ENCODE measurements around the gene EDAR.

EDAR gene

GRCh38 chr2:108908713-108909070, 80.3 kb downstream of the EDAR start:
- no peak for DNase-seq (ENCODE audit: low spot score)

- no peak for DNase-seq (ENCODE audit: low spot score)
These were observed 81.0 kb downstream of the EDAR start for GRCh38 chr2:108907822-108908712.

DNA sequence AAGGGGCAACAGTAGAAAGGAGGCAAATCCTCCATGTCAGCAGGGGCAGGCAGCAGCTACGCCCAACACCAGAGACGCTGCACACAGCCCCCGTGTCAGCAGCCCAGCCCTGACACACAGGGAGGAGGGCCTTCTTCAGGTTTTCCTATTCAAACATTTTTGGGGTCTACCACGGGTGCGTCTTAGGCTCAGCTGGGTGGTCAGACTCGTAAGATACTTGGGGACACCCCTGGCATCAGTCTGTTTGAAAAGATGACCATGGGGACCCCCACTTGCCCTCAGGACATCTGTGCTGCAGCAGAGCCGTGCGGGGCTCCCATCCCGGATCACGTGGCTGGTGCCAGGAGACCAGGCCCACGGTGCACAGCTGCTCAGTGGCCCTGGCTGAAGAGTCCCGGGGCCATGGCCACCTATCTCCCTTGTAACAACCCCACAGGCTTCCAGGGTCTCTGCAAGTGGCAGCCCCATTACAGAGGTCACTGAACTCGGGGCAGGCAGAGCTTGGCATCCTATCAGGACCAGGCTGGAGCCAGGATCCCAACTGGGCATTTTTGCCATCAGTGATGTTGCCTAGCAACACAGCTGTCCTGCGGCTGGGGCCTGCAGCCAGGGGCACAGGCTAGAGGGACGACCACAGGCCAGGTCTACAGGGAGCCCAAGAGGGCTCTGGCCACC, 82.5 kb downstream of the EDAR start:
- no peak for DNase-seq (ENCODE audit: low spot score)

- DNase-seq (ENCODE audit: low spot score): no peak
These were observed 83.1 kb downstream of the EDAR start for GRCh38 chr2:108905906-108906305.

DNA sequence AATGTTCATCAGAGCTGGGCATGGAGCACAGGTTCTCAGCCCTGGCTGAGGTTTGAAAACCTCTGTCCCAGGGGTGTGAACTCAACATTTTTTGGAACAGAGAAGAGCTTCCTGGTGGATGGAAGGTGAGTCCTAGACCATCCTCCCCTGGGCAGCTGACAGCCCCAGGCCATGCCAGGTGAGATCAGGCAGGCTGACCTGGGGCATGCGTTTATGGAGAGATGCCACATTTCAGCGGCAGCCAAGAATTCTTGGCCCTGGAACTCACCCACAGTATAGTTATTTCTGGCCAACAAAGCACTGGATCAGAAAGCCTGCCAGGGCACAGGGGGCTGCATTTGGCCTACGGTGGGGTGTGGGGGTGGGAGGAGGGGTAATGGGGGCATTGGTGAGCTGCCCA, 83.8 kb downstream of the EDAR start:
- no peak for DNase-seq (ENCODE audit: low spot score)

GRCh38 chr2:108904680-108905079, 84.3 kb downstream of the EDAR start:
- no peak for DNase-seq (ENCODE audit: low spot score)

GRCh38 chr2:108898315-108899082, 90.5 kb downstream of the EDAR start:
- no peak for DNase-seq (ENCODE audit: low spot score)

DNA sequence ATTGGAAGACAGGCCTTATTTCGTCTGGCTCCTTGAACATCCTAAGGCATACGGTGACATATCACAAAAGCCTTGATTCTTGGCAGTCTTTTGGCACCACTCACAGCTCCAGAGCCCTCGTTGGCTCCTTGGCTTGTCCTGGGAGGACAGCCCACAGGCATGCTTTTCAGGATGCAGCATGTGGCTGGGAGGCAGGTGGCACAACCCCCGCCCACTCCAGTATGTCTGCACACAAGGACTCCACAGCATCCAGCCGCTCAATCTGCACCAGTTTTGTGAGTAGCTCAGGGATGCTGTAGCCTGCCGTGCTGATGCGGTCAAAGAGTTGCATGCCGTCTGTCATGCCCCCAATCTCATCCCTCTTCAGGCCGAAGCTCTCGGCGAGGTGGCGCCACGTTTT, 92.3 kb downstream of the EDAR start:
- DNase-seq (ENCODE audit: low spot score): no peak

GRCh38 chr2:108895188-108895587, 93.8 kb downstream of the EDAR start:
- DNase-seq (ENCODE audit: low spot score): no peak

DNA sequence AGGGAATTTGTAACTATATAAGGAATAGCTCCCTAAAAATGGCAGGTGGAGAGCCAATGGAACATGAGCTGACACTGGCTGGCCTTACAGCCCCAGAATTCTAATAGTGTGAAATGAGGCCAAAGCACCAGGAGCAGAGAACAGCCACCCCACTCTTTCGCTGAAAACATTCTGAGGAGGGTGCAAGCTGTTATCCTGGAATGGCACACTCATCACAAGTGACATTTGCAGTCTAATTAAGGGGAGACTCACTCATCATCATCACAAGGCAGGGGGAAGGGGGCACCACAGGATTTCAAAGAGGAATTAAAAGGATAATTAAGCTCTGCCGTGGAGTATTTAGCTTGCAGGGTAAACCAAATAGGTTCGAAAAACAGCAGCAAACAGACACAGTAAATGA, 94.3 kb downstream of the EDAR start:
- no peak for DNase-seq (ENCODE audit: low spot score)

- DNase-seq (ENCODE audit: low spot score): no peak
These were observed 95.7 kb downstream of the EDAR start for GRCh38 chr2:108893277-108893676.

DNA sequence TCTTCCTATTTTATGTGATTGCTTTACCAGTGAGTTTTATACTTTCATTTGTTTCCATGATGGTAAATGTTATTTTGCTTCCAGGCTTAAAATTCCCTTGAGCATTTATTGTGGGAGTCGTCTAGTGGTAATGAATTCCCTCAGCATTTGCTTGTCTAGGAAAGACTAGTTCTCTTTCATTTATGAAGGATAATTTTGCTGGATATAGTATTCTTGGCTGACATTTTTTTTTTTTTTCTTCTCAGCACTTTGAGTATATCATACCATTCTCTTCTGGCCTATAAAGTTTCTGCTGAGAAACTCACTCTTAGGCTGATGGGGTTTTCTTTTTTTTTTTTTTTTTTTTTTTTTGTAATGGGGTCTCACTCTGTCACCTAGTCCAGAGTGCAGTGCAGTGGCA, 99.1 kb downstream of the EDAR start:
- no peak for DNase-seq (ENCODE audit: low spot score)

DNA sequence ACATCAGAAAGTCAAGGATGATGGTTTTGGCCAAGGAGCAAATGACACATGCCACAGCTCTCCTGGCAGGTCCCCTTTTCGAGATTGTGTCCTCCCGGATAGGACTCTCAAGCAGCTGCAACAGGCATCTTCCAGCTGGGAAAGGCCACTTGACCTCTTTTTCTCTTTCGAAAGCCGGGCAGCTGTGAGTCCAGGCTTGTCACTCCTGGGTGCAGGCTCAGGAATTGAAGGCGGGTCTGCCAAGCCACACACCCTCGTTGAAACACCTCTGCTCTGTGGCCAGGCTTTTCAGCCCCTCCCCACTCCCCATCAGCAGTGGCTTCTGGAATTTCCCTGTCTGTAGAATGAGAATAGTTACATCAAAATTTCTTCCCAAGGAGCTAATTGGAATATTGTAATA, 104.4 kb downstream of the EDAR start:
- no peak for DNase-seq (ENCODE audit: low spot score)

DNA sequence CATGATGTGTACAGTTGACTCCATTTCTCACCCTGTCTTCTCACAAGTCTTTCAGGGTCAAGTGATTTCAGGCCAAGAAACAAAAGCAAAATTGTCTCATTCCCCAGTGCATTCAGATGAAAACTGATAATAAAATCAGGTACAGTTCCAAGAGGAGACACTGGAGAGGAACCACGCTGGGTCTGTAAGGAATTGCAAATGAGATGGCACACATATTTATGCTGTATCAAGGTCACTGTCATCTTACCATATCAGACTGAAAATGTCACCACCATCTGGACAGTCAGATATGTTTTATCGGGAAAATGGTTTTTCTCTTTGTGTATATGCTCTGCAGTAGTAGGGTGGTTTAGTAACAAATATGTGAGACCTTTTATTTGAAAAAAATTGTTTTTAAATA, 110.7 kb downstream of the EDAR start:
- no peak for DNase-seq (ENCODE audit: low spot score)

- no peak for DNase-seq (ENCODE audit: low spot score)
These were observed 111.5 kb downstream of the EDAR start for GRCh38 chr2:108877506-108877905.

GRCh38 chr2:108870069-108870644, 118.9 kb downstream of the EDAR start:
- DNase-seq (ENCODE audit: low spot score): no peak

GRCh38 chr2:108869542-108869941, 119.5 kb downstream of the EDAR start:
- DNase-seq (ENCODE audit: low spot score): no peak

DNA sequence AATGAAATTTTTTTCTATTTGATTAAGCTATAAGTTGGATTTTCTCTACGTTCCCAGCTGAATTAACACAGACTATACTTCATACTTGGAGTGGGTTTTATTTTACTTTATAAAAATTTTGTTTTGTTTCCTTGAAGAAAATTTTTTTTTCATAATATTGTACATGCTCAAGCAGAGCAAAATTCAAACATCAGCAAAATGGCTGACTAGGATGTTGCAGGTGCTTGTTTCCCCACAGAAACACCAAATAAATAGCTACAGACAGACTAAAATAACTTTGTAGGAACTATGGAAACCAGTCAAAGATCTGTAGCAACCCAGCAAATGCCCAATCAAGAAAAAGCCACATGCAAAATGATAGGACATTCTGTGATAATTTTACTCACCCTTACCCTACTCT, 120.1 kb downstream of the EDAR start:
- no peak for DNase-seq (ENCODE audit: low spot score)

DNA sequence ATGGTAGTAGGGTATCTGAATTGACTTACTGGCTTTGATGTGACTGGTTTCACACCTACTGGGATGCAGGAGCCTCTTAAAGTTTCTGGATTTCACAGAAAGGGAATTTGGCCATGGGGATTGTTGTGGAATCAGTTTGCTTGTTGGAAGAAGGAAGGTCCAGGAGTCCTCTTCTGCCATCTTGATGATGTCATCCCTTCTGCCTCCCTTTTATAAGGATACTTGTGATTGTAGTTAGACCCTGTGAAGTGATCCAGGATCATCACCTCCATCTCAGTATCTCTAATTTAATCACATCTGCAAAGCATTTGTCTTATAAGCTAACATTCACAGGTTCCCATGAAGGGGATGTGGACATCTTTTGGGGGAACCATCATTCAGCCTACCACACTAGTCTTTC, 123.0 kb downstream of the EDAR start:
- no peak for DNase-seq (ENCODE audit: low spot score)

- DNase-seq (ENCODE audit: low spot score): no peak
These were observed 130.1 kb downstream of the EDAR start for GRCh38 chr2:108858894-108859293.

GRCh38 chr2:108855194-108855593, 133.8 kb downstream of the EDAR start:
- no peak for DNase-seq (ENCODE audit: low spot score)

GRCh38 chr2:108854484-108854883, 134.5 kb downstream of the EDAR start:
- DNase-seq (ENCODE audit: low spot score): no peak

DNA sequence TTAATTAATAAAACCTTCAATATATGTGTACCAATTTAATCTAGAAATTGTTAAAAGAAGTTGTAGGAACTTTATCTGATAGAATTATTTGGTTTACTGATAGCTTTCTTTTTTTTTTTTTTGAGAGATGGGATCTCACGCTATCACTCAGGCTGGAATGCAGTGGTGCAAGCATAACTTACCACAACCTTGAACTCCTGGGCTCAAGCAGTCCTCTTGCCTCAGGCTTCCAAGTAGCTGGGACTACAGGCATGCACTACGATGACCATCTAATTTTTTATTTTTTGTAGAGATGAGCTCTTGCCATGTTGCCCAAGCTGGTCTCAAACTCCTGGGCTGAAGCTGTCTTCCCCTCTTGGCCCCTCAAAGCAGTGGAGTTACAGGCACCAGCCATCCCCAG, 135.6 kb downstream of the EDAR start:
- no peak for DNase-seq (ENCODE audit: low spot score)

Data from germinal center (tissue), 1 donor.